Caco-2 (cell line): ENCODE results near the gene PAM. TPM values are rescaled to one million over a fixed set of nuclear protein-coding genes. Genes with fewer than 3 reads are reported as not detected.

Experiments
- BruUV-seq: library from RNA; stranded (reverse); fragments of 400-500 nt; replicated peaks from 2 replicates; lab custom pipeline; 2021; lab: Mats Ljungman, UMichigan
- CTCF ChIA-PET: fragments of 300-600 bp; sonication (Branson Sonifier 250); formaldehyde crosslinking; loops from one replicate; lab custom pipeline; 2022; ENCODE audit warnings: antibody characterized with exemption; lab: Charles Lee
- POLR2A ChIA-PET: fragments of 300-600 bp; sonication (Branson Sonifier 250); formaldehyde crosslinking; loops from one replicate; lab custom pipeline; 2022; ENCODE audit warnings: antibody characterized with exemption; lab: Charles Lee
- DNase-seq, 2 experiments: peaks; one replicate each; pipeline versions ENCODE4 v3.0.0 to v3.0.0-alpha.2; 2020 to 2022
- H3K27me3 ChIP-seq: replicated peaks from 2 replicates; pipeline ENCODE4 v1.6.0; 2011; ENCODE audit warnings: low read length; ENCODE audit not compliant: control insufficient read depth, insufficient read depth
- H3K36me3 ChIP-seq: 2 replicates; pipeline ENCODE4 v1.5.1; 2011; ENCODE audit warnings: low read length; ENCODE audit not compliant: control insufficient read depth, insufficient read depth
- H3K4me1 ChIP-seq: fragments of 250-450 bp; sonication (Bioruptor Pico); 2 replicates; pipeline ENCODE4 v1.5.1; 2020; ENCODE audit warnings: mild to moderate bottlenecking
- H3K4me3 ChIP-seq: 2 replicates; pipeline ENCODE4 v1.5.1; 2011; ENCODE audit warnings: low read depth, mild to moderate bottlenecking, control low read depth, low read length
- H3K9me3 ChIP-seq: fragments of 250-450 bp; sonication (Bioruptor Pico); 2 replicates; pipeline ENCODE4 v1.5.1; 2020; ENCODE audit warnings: mild to moderate bottlenecking, moderate library complexity
- H3K27ac Mint-ChIP-seq: one replicate; pipeline ENCODE4 v1.8.0; 2022; ENCODE audit warnings: mixed read lengths; ENCODE audit not compliant: unreplicated experiment
- H3K27me3 Mint-ChIP-seq: one replicate; pipeline ENCODE4 v1.8.0; 2022; ENCODE audit warnings: mixed read lengths; ENCODE audit not compliant: insufficient read depth, unreplicated experiment
- H3K36me3 Mint-ChIP-seq: one replicate; pipeline ENCODE4 v1.8.0; 2022; ENCODE audit warnings: mild to moderate bottlenecking, mixed read lengths; ENCODE audit not compliant: insufficient read depth, unreplicated experiment
- H3K4me1 Mint-ChIP-seq: one replicate; pipeline ENCODE4 v1.8.0; 2022; ENCODE audit warnings: low read depth, mixed read lengths; ENCODE audit not compliant: unreplicated experiment
- H3K4me3 Mint-ChIP-seq: one replicate; pipeline ENCODE4 v1.8.0; 2022; ENCODE audit warnings: mild to moderate bottlenecking, moderate library complexity, mixed read lengths; ENCODE audit not compliant: unreplicated experiment
- H3K9me3 Mint-ChIP-seq: one replicate; pipeline ENCODE4 v1.8.0; 2022; ENCODE audit warnings: mixed read lengths; ENCODE audit not compliant: unreplicated experiment
- CTCF ChIP-seq, 2 experiments: fragments of 200-600 bp in 1 of 2; IDR thresholded peaks; 1 replicate in 1 of 2; 2 replicates in 1 of 2; pipeline versions ENCODE4 v1.5.1 to v1.8.0; 2011 to 2022; ENCODE audit warnings: antibody characterized with exemption in 1 of 2, control low read depth in 1 of 2, inconsistent platforms in 1 of 2, low read depth in 1 of 2, low read length in 1 of 2, mild to moderate bottlenecking in 1 of 2, moderate library complexity in 1 of 2; ENCODE audit not compliant: insufficient read depth in 1 of 2, severe bottlenecking in 1 of 2, unreplicated experiment in 1 of 2
- intact Hi-C: fragments of 100-400 bp; cut with micrococcal nuclease; formaldehyde crosslinking; loops from one replicate; pipeline ENCODE4 v1.10.0; 2022; ENCODE audit not compliant: unreplicated experiment
- total RNA-seq: library from RNA; stranded (reverse); gene quantifications from 2 replicates; pipeline ENCODE4 v1.2.3, GENCODE V29; 2022

PAM gene
- total RNA-seq, 1 experiment from 2014 or later: 48.0 TPM

GRCh38 chr5:102988459-102988858 lies 233.4 kb downstream of the PAM start:
- intact Hi-C loops: no loop called here
- DNase-seq: no peak
- Histone ChIP-seq H3K9me3 (no peaks in the 10 kb centered on the region), H3K36me3 (no peaks in the 10 kb centered on the region), H3K4me1 (no peaks in the 10 kb centered on the region), H3K4me3 (no peak overlapping the region), H3K27me3 (no peaks in the 10 kb centered on the region)
- Mint-ChIP-seq H3K9me3 (no peaks in the 10 kb centered on the region), H3K36me3 (no peaks in the 10 kb centered on the region), H3K4me1 (no peaks in the 10 kb centered on the region), H3K27ac (no peak overlapping the region), H3K4me3 (no peak overlapping the region), H3K27me3 (no peaks in the 10 kb centered on the region)
- BruUV-seq: no TSS peak
- ChIA-PET POLR2A (no interaction called here), CTCF (no interaction called here)
- TF ChIP-seq CTCF (IDR thresholded peaks at IDR 0.05; ENCODE audit: insufficient read depth in 1 of 2, low read depth in 1 of 2, low read length in 1 of 2, severe bottlenecking in 1 of 2, unreplicated experiment in 1 of 2): no peak

DNA sequence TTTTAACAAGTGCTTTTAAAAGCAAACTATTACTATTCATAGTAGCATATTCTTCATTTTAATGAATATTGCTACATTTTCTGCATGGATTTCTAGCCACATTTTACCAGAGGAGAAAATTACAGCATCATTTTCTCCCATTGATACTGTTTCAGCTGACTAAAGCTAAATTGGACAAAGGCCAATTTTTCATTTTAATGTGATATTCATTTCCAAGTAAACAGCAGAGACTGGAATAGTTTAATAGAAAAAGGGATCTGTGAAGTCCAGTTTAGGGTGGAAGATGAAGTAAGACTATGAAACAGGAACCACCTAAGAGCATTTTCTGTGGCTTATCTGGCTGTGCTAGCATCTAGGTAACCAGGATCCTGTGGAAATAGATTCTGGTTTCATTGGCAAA lies 236.7 kb downstream of the PAM start:
- no peaks in the 10 kb centered on the region for H3K36me3 Mint-ChIP-seq
- no peaks in the 10 kb centered on the region for H3K36me3 ChIP-seq
- H3K9me3 ChIP-seq: no peaks in the 10 kb centered on the region; the same call in 1 of the 2 replicates
- H3K27me3 ChIP-seq: no peaks in the 10 kb centered on the region
- intact Hi-C loops: no loop called here
- no peak overlapping the region for H3K27ac Mint-ChIP-seq
- ChIA-PET POLR2A (no interaction called here), CTCF (no interaction called here)
- no peaks in the 10 kb centered on the region for H3K9me3 Mint-ChIP-seq
- H3K4me1 Mint-ChIP-seq: no peaks in the 10 kb centered on the region
- H3K4me3 Mint-ChIP-seq: no peak overlapping the region
- no peaks in the 10 kb centered on the region for H3K27me3 Mint-ChIP-seq
- BruUV-seq: no TSS peak
- no peaks in the 10 kb centered on the region for H3K4me1 ChIP-seq
- no peak overlapping the region for H3K4me3 ChIP-seq
- TF ChIP-seq CTCF (IDR thresholded peaks at IDR 0.05; ENCODE audit: insufficient read depth in 1 of 2, low read depth in 1 of 2, low read length in 1 of 2, severe bottlenecking in 1 of 2, unreplicated experiment in 1 of 2): no peak
- DNase-seq: no peak

- H3K9me3 ChIP-seq: no peaks in the 10 kb centered on the region; the same call in 1 of the 2 replicates
- no peaks in the 10 kb centered on the region for H3K36me3 Mint-ChIP-seq
- H3K4me1 Mint-ChIP-seq: no peaks in the 10 kb centered on the region
- H3K9me3 Mint-ChIP-seq: no peaks in the 10 kb centered on the region
- no peaks in the 10 kb centered on the region for H3K4me1 ChIP-seq
- CTCF ChIA-PET: no interaction called here
- intact Hi-C loops: no loop called here
- no peak overlapping the region for H3K27ac Mint-ChIP-seq
- no peaks in the 10 kb centered on the region for H3K27me3 Mint-ChIP-seq
- POLR2A ChIA-PET: no interaction called here
- TF ChIP-seq CTCF (IDR thresholded peaks at IDR 0.05; ENCODE audit: insufficient read depth in 1 of 2, low read depth in 1 of 2, low read length in 1 of 2, severe bottlenecking in 1 of 2, unreplicated experiment in 1 of 2): no peak
- H3K4me3 ChIP-seq: no peak overlapping the region
- H3K36me3 ChIP-seq: no peaks in the 10 kb centered on the region
- no TSS peak for BruUV-seq
- no peaks in the 10 kb centered on the region for H3K27me3 ChIP-seq
- no peak for DNase-seq
- H3K4me3 Mint-ChIP-seq: no peak overlapping the region
Observed at GRCh38 chr5:102996011-102996575, 241.0 kb downstream of the PAM start.
